ENCODE results near the gene PCED1B.
"Not testable (repeated sequence)": the region's sequence is repeated elsewhere in the genome, so short reads cannot be mapped to it uniquely, and the experiment has no call there.

PCED1B gene

DNA sequence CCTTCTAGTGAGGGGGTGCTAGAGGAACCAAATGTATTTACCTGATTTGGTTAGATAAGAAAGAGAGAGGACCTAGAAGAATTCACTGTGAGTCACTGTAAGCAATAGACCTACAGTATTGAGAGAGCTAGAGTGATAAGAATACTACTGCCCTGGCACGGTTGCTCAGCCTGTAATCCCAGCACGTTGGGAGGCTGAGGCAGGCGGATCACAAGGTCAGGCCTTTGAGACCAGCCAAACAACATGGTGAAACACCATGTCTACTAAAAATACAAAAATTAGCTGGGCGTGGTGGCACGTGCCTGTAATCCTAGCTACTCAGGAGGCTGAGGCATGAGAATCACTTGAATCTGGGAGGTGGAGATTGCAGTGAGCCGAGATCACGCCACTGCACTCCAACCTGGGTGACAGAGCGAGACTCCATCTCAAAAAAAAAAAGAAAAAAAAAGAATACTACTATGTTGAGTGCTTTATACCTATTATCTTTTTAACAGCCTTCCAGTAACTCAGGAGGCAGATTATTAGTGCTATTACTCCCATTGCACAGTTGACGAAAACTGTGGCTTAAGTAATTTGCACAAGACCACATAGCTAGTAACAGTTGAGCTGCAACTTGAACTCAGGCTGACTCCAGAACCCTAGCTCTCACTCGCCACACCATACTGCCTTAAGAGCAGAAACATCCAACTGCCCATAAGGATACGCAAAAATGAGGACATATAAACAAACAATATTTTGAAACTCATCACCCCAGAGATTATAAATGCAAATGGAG, 102.9 kb downstream of the PCED1B start:
- not testable (repeated sequence) for DNase-seq

DNA sequence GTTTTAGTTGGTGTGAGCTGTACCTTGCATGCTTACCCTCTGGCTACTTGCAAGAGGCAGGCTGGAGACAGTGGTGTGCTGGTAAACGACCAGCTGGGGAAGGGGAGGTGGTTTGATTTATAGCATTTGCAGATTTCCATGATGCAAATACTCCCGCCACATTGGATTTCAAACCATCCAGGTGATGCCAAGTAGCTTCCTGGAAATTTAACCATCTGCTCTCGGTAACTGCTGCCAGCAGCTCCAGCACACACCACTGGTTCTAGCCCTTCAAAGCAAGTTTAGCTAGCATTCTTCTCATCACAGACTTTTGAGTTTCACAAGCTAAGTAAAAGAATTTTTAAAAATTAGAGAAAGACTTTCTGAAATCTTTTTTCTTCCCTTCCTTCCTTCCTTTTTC, 104.8 kb downstream of the PCED1B start:
- no peak for DNase-seq

DNA sequence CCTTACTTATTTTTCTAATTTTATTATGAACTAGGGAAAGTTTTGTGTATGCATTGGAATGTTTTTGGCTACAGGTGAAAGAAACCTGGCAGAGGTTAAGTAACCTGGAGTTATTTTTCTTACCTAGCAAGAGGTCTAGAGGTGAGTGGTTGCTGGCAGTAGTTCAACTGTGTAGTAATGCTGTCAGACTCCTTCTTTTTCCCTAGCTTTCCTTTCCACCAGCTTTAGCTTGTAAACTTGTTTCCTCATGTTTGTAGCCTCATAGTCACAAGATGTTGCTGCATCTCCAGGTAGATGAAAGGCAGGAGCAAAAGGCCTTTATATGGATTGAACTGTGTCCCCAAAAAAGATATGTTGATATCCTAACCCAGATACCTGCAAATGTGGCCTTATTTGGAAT, 105.4 kb downstream of the PCED1B start:
- DNase-seq, result no peak

DNA sequence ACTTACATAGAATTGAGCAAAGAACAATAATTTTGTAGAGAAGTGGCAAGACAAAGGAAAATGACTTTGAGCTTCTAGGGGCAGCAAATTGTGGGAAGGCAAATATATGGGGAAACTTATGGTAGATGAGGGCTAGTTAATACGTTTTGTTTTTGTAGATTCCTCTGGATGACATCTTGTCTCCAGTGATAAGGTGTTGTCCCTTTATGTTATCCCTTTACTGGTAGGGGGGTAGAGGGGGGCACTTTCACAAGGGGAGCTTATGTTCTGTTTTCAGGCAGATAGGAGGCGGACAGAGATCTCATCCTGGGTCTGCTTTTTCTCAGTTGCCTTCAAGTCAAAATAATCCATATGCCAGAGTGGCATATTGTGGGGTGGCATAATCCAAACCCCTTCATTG, 106.8 kb downstream of the PCED1B start:
- DNase-seq, result no peak

DNA sequence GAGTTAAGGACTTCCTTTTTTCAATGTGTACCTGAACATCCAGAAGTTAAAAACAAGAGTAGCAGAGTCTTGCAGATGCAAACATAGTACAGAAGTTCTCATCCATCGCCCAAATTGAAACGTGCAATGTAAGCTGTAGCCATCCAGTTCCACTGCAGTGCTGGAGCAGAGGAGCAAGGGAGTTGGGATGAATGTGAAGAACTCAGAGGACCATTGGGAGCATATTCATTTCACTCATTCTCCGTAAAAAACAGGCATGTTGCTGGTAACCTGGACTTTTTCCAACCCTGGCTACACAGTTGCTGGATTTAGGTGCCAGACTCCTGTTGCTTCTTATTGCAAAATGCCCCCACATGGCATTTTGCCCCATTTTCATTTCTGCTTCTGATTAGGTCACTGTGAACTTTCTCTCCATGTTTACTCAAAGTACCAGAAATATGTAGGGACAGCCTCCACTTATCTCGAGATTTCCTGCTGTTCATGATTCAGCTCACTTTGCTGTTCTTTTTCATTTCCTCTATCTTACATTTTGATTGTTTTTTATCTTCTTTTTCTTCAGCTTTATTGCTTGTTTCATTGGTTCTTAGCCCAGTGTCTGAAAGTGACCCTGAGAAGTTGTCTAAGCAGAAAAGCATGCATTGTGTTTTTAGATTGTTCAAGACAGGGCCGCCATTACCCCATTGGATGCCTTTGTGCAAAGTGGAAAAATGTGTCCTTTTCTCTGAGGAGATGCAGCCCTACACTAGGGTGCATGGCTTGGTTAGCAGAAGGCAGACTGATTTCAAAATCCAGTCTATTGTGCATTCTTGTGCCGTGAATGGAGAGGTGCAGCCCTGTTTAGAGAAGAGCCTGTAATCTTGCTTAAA, 109.4 kb downstream of the PCED1B start:
- no peak for DNase-seq

DNA sequence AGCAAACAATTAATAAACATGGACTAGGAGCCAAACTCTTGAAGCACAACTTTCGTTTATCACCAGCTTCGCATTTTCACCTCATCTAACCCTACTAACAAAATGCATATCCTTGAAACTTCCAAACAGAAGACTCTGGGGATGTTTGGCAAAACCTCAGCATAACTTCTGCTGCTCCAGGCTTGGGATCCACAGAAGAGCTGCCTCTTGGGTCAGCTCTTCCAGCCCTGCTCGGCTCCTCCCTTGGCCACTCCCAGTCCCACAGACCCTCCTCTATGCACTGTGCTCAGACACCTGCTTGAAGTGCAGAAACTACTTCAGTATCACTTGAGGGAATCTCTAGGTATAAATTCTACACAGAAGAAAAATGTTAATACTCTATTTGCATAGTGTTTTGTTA, 110.3 kb downstream of the PCED1B start:
- DNase-seq, result no peak

DNA sequence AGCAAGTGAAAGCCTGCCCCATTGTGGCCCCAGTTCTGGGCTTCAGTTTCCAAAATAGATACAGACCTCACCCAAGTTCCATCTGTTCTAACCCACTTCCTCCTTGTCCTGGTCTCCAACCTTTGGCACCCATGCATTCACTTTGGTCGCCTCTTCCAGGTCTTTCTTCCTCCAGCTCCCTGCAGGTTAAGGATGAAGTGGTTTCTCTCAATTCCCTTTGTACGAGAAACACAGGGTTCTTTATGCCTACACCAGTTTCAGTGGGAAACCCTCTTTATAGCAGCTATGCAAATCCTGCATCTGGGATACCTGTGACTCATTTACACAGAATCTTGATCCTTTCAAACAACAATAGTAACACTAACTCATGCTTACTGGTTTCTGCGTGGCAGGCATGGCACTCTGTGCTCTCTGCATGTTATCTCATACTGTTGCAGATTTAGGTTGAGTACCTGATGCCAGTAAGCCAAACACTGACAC, 110.9 kb downstream of the PCED1B start:
- no peak for DNase-seq

DNA sequence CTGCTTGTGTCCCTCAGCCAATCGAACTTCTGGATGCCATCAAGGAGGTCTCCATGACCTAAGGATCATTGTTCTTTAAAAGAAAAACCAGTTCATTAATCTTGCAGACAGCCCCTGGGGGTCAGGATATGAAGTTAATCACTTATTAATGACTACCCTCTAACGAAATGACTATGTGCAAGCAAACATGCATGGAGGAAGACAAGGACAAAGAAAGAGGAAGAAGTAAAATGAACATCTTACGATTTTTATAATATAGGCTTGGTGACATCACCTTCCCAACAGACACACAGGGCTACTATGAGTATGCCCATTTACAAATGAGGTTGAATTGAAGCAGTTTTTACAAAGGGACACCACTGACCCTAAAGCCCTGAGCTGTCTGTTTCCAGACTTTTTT, 111.5 kb downstream of the PCED1B start:
- DNase-seq, result no peak

DNA sequence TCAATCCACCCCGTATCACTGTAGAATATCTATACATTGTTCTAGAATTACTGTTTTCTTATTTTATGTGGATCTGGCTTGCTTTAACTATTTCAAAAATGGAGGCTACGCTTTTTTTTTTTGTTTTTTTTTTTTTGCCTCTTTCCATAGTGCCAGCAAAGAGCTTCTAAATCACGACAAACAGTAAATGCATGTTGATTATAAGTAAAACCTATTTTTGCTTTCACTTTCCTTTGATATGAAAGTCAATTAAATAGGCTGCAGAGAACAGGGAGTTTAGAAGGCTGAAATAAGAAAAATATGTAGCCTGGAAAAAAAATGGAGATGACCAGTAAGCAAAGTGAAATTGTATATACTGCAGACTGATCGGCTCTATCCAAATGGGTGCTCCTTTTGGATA, 112.6 kb downstream of the PCED1B start:
- no peak for DNase-seq

DNA sequence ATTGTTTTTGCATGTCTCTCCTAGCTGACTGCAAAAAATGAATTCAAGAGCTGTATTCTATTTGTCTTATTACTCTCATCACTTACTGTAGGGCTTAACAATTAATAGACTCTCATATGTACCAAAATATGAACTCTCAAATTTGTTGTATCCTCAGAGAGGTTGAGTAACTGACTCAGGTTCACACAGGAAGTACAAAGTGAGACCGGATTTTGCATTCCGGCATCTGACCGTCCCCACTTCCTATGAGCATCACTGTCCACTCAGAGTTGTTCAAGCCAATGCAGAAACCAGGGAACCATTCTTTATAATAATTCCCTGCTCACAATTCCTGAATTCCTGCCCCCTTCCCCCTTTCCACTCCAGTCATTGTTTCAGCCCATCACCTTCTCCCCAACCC, 113.6 kb downstream of the PCED1B start:
- DNase-seq, result no peak

DNA sequence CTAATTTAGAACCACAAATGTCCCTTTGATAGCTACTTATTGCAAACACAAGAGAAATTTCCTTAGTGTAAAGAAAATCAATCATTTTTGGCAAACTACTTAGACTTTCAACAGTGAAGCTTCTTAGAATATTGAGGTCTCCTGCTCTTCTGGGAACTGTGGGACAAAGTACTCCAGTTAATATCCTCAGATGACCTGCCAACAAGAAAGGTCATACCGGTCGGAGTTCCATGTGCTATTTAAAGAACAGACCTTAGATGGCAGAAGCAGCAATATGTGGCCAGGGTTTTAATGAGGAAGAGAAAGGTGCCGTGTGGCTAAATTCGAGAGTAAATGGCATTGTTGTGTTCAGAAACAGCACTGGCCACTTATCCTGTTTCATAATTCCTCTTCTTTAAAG, 115.1 kb downstream of the PCED1B start:
- DNase-seq, result no peak

DNA sequence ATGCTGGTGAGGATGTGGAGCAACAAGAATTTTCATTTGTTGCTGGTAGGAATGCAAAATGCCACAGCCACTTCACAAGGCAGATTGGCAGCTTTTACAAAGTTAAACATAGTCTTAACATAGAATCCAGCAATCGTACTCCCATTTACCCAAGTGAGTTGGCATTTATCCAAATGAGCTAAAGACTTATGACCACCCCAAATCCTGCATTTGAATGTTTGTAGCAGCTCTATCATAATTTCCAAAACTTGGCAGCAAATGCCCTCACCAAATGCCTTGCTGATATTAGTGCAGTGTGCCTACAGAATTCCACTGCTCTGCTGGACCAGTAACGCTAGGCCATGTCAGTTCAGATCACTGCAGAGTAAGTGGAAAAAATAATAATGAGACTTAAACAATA, 121.0 kb downstream of the PCED1B start:
- DNase-seq, result no peak

DNA sequence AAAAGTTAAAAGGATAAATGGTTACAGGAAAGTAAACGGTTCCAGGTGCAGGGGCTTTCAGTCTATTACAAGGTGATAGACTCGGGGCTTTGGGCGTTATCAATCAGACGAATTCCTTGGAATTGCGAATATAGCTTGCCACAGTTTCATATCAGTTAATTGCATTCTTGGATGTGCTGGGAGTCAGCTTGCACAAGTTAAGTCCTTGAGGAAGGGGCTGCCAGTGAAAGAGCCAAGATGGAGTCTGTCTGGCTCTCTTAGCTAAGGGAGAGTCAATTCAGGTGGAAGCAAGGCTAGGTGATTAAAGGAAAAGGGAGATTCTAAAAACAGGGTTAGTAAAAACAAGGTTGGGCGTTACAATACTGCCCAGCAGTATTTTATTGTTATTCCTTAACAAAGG, 121.8 kb downstream of the PCED1B start:
- DNase-seq, result not testable (repeated sequence)

DNA sequence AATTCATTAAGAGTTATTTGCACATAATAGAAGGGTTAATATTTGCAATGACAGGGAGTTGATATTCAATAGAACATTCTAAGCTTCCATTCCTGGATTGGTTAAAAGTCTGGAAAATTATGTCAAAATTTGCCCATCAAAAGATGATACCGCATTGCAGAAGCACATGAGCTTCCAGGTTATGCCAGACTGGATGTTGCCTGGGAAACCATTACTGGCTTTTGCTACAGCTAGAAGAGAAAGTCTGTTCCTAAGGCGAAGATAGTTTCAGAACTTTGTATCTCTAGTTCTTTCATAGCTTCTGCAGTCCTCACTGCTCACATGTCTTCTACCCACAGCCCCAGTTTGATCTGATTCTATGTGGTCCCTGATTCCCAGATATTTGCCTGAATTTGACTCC, 122.8 kb downstream of the PCED1B start:
- no peak for DNase-seq

DNA sequence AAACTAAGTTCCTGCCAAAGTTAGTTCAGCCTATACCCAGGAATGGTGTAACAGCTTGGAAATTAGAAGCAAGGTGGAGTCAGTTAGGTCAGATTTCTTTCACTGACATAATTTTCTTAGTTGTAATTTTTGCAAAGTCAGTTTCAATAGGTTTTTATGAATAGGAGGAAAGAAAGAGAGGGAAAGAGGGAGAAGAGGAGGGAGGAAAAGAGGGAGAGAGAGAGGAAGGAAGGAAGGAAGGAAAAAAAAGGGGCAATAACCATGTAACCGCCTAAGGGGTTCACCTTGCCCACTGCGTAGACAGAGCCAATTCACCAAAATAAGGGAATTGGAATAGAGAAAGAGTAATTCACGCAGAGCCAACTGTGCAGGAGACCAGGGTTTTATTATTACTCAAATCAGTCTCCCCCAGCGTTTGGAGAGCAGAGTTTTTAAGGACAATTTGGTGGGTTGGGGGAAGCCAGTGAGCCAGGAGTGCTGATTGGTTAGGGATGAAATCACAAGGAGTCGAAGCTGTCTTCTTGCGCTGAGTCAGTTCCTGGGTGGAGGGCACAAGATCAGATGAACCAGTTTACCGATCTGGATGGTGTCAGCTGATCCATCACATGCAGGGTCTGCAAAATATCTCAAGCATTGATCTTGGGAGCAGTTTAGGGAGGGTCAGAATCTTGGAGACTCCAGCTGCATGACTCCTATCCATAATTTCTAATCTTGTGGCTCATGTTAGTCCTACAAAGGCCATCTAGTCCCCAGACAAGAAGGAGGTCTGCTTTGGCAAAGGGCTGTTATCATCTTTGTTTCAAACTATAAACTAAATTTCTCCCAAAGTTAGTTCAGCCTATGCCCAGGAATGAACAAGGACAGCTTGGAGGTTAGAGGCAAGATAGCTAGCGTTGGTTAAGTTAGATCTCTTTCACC, 126.4 kb downstream of the PCED1B start:
- no peak for DNase-seq

DNA sequence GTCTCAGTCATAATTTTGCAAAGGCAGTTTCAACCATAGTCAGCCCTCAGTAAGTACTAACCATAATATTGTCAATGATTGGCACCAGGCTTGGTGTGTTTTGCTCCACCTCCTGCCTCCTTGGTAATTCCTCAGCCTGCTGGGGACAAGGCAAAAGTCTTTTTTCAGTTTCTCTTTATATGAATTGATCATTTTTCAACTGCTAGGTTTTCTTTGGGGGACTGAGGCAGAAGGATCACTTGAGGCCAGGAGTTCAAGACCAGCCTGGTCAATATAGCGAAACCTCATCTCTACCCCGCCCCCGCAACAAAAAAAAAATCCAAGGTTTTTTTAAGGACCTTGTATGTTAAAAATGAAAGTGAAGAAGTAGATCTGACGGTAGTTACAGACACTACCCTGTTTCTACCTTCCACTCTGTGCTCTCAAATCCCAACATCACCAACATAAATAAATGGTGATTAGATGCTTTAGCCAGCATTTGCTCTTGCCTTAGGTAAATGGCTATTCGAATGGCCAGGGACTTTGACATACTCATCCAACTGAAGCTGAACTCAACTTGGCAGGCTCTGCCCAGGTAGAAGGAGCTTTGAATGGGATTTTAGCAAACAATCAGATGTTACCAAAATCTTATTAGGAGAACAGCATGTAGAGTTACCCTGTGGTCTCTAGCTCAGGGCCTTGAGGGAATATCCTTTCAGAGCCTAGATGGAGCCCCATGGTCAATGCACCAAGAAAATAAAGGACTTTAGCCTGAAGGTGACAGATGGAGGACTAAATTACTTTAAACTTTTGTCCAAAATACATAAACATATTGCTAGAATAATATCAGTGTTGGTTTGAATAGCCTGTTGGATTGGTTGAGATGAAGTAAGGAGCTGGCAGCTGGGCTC, 127.3 kb downstream of the PCED1B start:
- DNase-seq, result no peak

DNA sequence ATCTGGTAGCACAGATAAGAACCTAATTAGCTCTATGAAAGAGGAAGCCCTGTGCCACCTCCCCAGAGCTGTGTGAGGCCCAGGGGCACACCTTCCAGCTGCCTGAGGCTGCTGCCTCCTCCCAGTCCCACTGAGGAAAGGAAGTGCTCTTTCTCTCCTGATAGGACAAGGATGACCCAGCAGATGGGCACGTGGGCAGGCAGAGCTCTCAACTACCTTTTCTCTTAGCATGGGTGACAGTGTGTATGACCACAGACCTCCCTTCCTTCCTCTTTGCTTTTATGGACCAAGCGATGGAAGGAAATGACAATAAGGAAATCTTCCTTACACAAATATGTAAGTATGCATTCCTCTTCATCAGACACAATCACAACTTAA, 127.9 kb downstream of the PCED1B start:
- no peak for DNase-seq

DNA sequence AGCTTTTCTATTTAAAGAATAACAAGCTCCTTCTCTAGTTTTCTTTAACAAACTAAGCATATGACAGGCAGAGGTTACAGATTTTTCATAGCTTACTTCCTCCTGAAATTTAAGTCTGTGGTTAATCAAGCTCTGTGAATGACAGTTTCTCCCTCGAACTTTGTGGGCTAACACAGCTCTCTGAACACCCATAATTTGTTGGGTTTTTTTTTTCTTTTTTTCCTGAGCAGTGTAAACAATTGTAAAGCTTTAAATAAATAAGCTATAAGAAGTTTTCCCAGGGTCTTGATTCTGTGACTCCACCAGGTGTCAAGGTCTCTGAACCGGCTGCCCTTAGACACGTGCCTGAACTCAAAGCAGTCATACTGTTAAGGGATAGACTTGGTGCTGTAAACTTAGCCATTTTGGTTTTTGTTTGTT, 128.4 kb downstream of the PCED1B start:
- DNase-seq, result no peak

DNA sequence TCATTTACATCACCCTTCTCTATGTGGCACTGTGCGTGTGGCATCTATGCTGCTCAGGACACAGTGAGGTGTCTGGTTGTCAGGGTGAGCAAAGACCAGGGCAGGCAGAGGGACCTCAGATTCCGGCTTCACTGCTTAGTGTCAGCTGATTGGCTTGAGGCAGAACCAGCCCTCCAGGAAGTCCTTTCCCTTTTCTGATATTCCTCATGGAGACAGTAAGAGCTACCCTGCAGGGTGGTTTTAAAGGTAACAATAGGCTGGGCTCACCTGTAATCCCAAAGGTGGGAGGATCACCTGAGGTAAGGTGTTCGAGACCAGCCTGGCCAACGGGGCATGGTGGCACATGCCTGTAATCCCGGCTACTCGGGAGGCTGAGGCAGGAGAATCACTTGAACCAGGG, 129.6 kb downstream of the PCED1B start:
- no peak for DNase-seq

DNA sequence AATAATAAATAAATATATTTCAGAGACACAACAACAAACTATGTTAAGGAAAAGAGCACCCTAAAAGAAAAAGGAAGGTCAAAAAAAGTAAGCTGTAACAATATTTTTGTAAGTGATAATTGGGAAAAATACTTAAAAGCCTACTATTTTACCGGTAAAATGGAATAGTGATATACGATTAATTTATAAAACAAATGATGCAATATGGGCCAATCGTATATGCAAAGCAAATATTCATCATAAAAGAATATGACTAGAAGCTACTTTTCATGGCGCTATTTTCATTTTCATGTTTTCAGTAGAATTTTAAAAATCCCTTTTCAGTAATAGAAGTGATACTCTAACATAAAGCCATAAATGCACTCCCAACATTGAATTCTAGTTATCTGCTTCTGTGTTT, 131.4 kb downstream of the PCED1B start:
- DNase-seq, result no peak

DNA sequence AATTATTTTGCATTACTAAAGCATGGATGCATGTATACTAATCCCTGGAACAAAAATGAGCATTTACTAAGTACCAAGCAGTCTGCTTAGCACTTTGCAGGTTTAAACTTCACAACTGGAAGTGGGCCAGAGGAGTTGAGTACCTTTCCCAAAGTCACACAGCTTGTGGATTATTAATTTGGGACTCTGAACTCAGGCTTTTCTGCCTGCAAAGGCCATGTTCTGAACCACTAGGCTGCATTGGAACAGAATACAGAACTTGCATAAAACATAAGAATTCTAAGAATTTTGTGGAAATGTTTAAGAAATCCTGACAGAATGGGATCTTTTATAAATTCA, 133.2 kb downstream of the PCED1B start:
- no peak for DNase-seq

DNA sequence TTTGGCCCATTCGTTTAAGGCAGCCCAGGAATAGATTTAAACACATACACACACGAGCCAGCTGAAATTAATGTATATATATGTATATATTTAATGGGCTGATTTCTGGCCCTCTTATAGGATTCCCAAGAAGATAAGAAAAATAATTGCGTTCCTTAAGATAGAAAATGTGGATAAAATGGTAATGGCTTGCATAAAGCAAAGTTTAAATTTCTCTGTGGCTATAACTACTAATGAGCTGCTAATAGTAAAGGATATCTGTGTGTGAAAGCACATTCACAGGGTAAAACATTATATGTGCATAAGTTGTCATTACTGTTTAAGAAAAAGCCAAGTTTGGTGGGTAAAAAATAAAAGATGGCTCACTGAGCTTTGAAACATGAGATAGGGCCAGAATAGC, 134.0 kb downstream of the PCED1B start:
- no peak for DNase-seq

All from activated T-cell treated with anti-CD3 and anti-CD28 coated beads for 4 hours (primary cell).